SK-N-MC (cell line): ENCODE results near the gene DIRAS1.

Source experiments
- DNase-seq: peaks from one replicate; pipeline ENCODE4 v3.0.0-alpha.2; 2011; ENCODE audit warnings: low read depth, low spot score
- H3K27ac ChIP-seq: fragments of 200-600 bp; sonication (generic); 2 replicates; pipeline ENCODE4 v1.5.1; 2016; ENCODE audit warnings: mixed run types
- H3K36me3 ChIP-seq: fragments of 200-600 bp; sonication (generic); 2 replicates; pipeline ENCODE4 v1.6.1; 2017; ENCODE audit warnings: antibody characterized with exemption, low read length, mixed read lengths; ENCODE audit not compliant: insufficient read depth
- H3K4me3 ChIP-seq: fragments of 200-600 bp; sonication (generic); 2 replicates; pipeline ENCODE4 v1.5.1; 2016
- H3K9ac ChIP-seq: fragments of 200-600 bp; sonication (generic); 2 replicates; pipeline ENCODE4 v1.8.0; 2017; ENCODE audit warnings: mixed run types, mixed read lengths; ENCODE audit not compliant: insufficient read length
- H3K9me3 ChIP-seq: fragments of 200-600 bp; sonication (generic); 2 replicates; pipeline ENCODE4 v1.6.1; 2017; ENCODE audit warnings: low read depth, mild to moderate bottlenecking, antibody characterized with exemption, low read length, moderate library complexity, mixed read lengths
- EZH2 ChIP-seq: fragments of 200-600 bp; sonication (generic); IDR thresholded peaks from one replicate; pipeline ENCODE4 v1.6.1; 2017; ENCODE audit warnings: antibody characterized with exemption
- FOXP2 ChIP-seq: optimal IDR thresholded peaks from 2 replicates; pipeline ENCODE3; 2011; ENCODE audit warnings: mild to moderate bottlenecking, moderate library complexity; ENCODE audit not compliant: insufficient read depth; ENCODE audit errors: extremely low read length, control extremely low read depth
- POLR2AphosphoS5 ChIP-seq: IDR thresholded peaks from 2 replicates; pipeline ENCODE4 v1.6.1; 2012; ENCODE audit warnings: mild to moderate bottlenecking, low read depth, low read length, borderline replicate concordance

DIRAS1 gene

GRCh38 chr19:2711875-2712205, 9.3 kb downstream of the DIRAS1 start:
- H3K9me3 ChIP-seq, result no peaks in the 10 kb centered on the region
- no peak for DNase-seq
- H3K27ac ChIP-seq, result no peak overlapping the region
- TF ChIP-seq EZH2, result no peak
- no peak for TF ChIP-seq POLR2AphosphoS5
- TF ChIP-seq FOXP2, result no peak
- H3K4me3 ChIP-seq, result no peak overlapping the region
- H3K9ac ChIP-seq, result no peak overlapping the region
- H3K36me3 ChIP-seq, result no peaks in the 10 kb centered on the region

- Histone ChIP-seq H3K4me3 (no peak overlapping the region), H3K36me3 (no peaks in the 10 kb centered on the region), H3K9me3 (no peaks in the 10 kb centered on the region), H3K9ac (no peak overlapping the region), H3K27ac (no peak overlapping the region)
- no peak for TF ChIP-seq EZH2
- TF ChIP-seq FOXP2, result no peak
- TF ChIP-seq POLR2AphosphoS5, result no peak
- DNase-seq, result no peak
Observed at GRCh38 chr19:2711172-2711874, 9.8 kb downstream of the DIRAS1 start.

- no peaks in the 10 kb centered on the region for H3K36me3 ChIP-seq
- H3K9me3 ChIP-seq, result no peaks in the 10 kb centered on the region
- TF ChIP-seq FOXP2, result no peak
- TF ChIP-seq EZH2, result no peak
- no peak overlapping the region for H3K27ac ChIP-seq
- H3K9ac ChIP-seq, result no peak overlapping the region
- no peak for DNase-seq
- H3K4me3 ChIP-seq, result no peak overlapping the region
Observed at GRCh38 chr19:2706251-2706650, 14.9 kb downstream of the DIRAS1 start.

GRCh38 chr19:2703691-2704216, 17.4 kb downstream of the DIRAS1 start:
- Histone ChIP-seq H3K9ac (no peak overlapping the region), H3K27ac (no peak overlapping the region), H3K4me3 (no peak overlapping the region), H3K36me3 (no peaks in the 10 kb centered on the region), H3K9me3 (no peaks in the 10 kb centered on the region)
- no peak for DNase-seq
- TF ChIP-seq FOXP2, result no peak
- no peak for TF ChIP-seq POLR2AphosphoS5
- TF ChIP-seq EZH2, result no peak

GRCh38 chr19:2703077-2703437, 18.1 kb downstream of the DIRAS1 start:
- no peak overlapping the region for H3K9ac ChIP-seq
- H3K9me3 ChIP-seq, result no peaks in the 10 kb centered on the region
- H3K4me3 ChIP-seq, result no peak overlapping the region; the same call in 1 of the 2 replicates
- TF ChIP-seq POLR2AphosphoS5 (no peak), EZH2 (no peak), FOXP2 (no peak)
- H3K36me3 ChIP-seq, result no peaks in the 10 kb centered on the region
- no peak for DNase-seq
- H3K27ac ChIP-seq, result no peak overlapping the region

DNA sequence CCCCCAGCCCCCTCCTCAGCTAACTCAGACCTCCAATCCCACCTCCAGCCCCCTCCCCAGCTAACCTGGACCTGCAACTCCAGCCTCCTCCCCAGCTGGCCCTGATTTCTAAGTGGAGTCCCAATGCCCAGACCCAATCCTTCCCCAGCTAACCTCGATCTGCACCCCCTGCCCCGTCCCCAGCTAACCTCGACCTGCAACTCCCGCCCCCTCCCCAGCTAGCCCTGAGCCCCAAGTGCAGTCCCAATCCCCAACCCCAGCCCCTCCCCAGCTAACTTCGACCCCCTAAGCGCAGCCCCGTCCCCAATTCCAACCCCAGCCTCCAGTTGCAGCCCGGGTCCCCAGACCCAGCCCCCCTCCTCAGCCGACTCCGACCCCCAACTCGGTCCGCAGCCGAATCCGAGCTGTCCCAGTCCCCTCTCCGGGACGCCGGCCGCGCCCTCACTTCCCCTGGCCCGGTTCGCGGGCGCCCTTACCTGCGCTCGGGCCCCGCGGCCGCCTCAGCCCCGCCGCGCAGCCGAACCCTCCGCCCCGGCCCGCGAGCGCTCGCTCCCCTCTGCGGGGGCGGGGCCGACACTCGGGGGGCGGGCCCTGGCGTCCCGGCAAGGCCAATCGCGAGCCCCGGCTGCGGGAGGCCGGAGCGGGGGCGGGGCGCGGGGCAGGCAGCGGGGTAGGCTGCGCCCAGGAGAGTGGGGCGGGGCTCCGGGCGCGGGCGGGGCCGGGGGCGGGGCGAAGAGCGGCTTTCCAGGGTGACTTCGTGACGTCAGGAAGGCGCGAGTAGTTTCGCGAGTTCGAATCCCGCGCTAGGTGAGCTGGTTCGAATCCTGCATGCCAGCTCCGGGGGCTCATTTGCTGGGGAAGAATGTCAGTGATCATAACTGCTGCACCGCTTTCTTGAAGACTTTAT, 18.7 kb downstream of the DIRAS1 start, which contains the start of gene GNG7:
Gene GNG7 (minus strand): TSS at position 525 of the 907 bp plus-strand sequence. CDS start 182,006 bp downstream, outside the sequence.
- peak within 1 kb of the TSS; percentile 79 for H3K4me3 ChIP-seq
- no peaks in the 10 kb centered on the region for H3K9me3 ChIP-seq
- no peak within 1 kb of the TSS for H3K27ac ChIP-seq
- DNase-seq, result no peak
- no peaks in the 10 kb centered on the region for H3K36me3 ChIP-seq
- no peak within 1 kb of the TSS for H3K9ac ChIP-seq
- no peak for TF ChIP-seq POLR2AphosphoS5

- TF ChIP-seq POLR2AphosphoS5 (no peak), EZH2 (no peak), FOXP2 (no peak)
- Histone ChIP-seq H3K36me3 (no peaks in the 10 kb centered on the region), H3K27ac (no peak overlapping the region), H3K9ac (no peak overlapping the region), H3K4me3 (peak overlapping the region; percentile 79), H3K9me3 (no peaks in the 10 kb centered on the region)
- no peak for DNase-seq
Observed at GRCh38 chr19:2701361-2702169, 19.6 kb downstream of the DIRAS1 start.

DNA sequence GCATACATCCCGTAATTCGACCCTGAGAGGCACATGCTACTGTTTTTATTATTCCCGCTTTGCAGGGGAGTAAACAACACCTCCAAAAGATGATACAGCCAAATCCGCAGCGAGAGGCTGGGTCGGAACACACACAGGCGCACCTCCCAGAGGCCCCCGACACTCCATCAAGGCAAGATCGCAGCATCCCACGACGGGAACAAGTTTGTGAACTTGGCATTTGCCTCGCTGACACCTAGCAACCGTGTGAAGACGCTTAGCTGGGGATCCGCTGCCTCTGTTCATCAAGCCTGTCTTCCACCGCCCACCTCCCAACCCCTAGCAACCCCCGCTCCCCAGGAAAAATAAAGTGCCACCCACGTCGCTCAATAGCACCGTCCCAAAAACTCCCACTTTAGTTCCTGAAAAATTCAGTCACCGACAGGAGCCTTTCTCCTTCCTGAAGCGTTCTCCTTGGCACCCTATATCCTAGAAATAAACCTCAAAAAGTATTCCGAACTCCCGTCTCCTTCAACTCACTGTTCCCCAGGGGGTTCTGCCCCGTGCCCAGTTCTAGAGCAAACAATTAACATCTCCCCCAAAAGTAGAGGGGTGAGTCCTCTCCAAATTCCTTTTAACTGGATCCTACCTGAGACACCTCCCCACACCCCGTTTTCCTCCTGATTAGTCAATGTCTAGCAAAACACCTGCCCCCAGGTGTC, 20.4 kb downstream of the DIRAS1 start:
- Histone ChIP-seq H3K27ac (no peak overlapping the region), H3K9ac (no peak overlapping the region), H3K36me3 (no peaks in the 10 kb centered on the region), H3K4me3 (no peak overlapping the region), H3K9me3 (no peaks in the 10 kb centered on the region)
- peak; percentile 25 for TF ChIP-seq EZH2
- TF ChIP-seq FOXP2, result no peak
- no peak for DNase-seq
